ENCODE measurements around the gene MARF1. TPM values are rescaled to one million over a fixed set of nuclear protein-coding genes. Genes with fewer than 3 reads are reported as not detected.

Gene MARF1
- total and polyA plus RNA-seq, 2 of the 8 experiments (the other 6 are each of a cell fraction or from before 2014, with no cell fraction given) = 5.6 to 31.4 TPM

- H3K4ac ChIP-seq (replicated peaks; ENCODE audit: insufficient read length, low read depth, low read length) = no peak overlapping the region
- H2BK15ac ChIP-seq (ENCODE audit: low read length) = no peak overlapping the region
- H3K56ac ChIP-seq (replicated peaks; ENCODE audit: insufficient read length, low read depth, low read length) = no peak overlapping the region
- no peak overlapping the region for H4K91ac ChIP-seq (replicated peaks; ENCODE audit: insufficient read length, low read length)
- no peak overlapping the region for H2BK12ac ChIP-seq (ENCODE audit: low read depth, low read length)
- H3K79me1 ChIP-seq (ENCODE audit: low read depth, low read length) = no peaks in the 10 kb centered on the region
- FAIRE-seq (no peak), DNase-seq (ENCODE audit: low read depth in 1 of 2, low spot score in 2 of 2) (no peak)
- CTCF ChIA-PET (ENCODE audit: partially characterized antibody) = no interaction called here
- H2AFZ ChIP-seq (ENCODE audit: low read length) = no peak overlapping the region
- H2AK5ac ChIP-seq (ENCODE audit: low read depth, low read length) = no peak overlapping the region
- no peak overlapping the region for H3K9ac ChIP-seq (replicated peaks in 1 of 4; ENCODE audit: extremely low read depth in 1 of 4, low read depth in 3 of 4, low read length in 3 of 4)
- no peak overlapping the region for H3K27ac ChIP-seq (ENCODE audit: low read depth, low read length)
- H2BK20ac ChIP-seq (ENCODE audit: low read length) = no peak overlapping the region
- no peaks in the 10 kb centered on the region for H3K23me2 ChIP-seq (ENCODE audit: low read depth, low read length)
- H4K5ac ChIP-seq (ENCODE audit: insufficient read length, low read depth, low read length) = no peak overlapping the region
- no peak overlapping the region for H3K4me2 ChIP-seq (ENCODE audit: insufficient read depth in 1 of 2, low read depth in 2 of 2, low read length in 2 of 2)
- H3K14ac ChIP-seq (ENCODE audit: insufficient read length) = no peak overlapping the region
- POLR2A ChIA-PET (ENCODE audit: partially characterized antibody) = no interaction called here
- H3K27me3 ChIP-seq (replicated peaks in 1 of 4; ENCODE audit: control insufficient read depth in 3 of 4, extremely low read depth in 1 of 4, insufficient read depth in 3 of 4, low read length in 3 of 4) = no peaks in the 10 kb centered on the region
- 87% methylated on average over 14 of the region's 15 CpGs; no CpG with 5 or more reads in 1 of the 2 experiments for WGBS, 2 experiments (ENCODE audit: extremely low coverage in 1 of 2, insufficient coverage in 1 of 2, insufficient read length in 1 of 2, insufficient replicate concordance in 2 of 2, low coverage in 1 of 2, low lambda C conversion rate in 2 of 2, missing lambda C conversion rate in 1 of 2)
- peaks cover 16 to 46% (median 23%) of the 10 kb centered on the region in 4 experiments; a peak in 7 of 8 replicates for H3K36me3 ChIP-seq (ENCODE audit: control insufficient read depth in 2 of 4, insufficient read depth in 4 of 4, low read length in 3 of 4)
- no peaks in the 10 kb centered on the region for H4K20me1 ChIP-seq (replicated peaks in 1 of 2; ENCODE audit: control insufficient read depth in 1 of 2, insufficient read depth in 2 of 2, low read length in 2 of 2)
- H2BK5ac ChIP-seq (ENCODE audit: low read depth, low read length) = no peak overlapping the region
- no peak overlapping the region for H4K8ac ChIP-seq (ENCODE audit: extremely low read depth, insufficient read depth, low read length)
- no peak overlapping the region for H2BK120ac ChIP-seq (replicated peaks; ENCODE audit: low read depth, low read length)
- no peaks in the 10 kb centered on the region for H3K79me2 ChIP-seq (ENCODE audit: control insufficient read depth in 1 of 2, insufficient read depth in 2 of 2, low read length in 2 of 2)
- H3K23ac ChIP-seq (ENCODE audit: insufficient read length) = no peak overlapping the region
- no peak overlapping the region for H3K18ac ChIP-seq (ENCODE audit: extremely low read depth, low read length)
- no peak overlapping the region for H3K4me3 ChIP-seq (ENCODE audit: extremely low read depth in 1 of 4, insufficient read depth in 2 of 4, low read depth in 3 of 4, low read length in 4 of 4)
- no peaks in the 10 kb centered on the region for H3K9me3 ChIP-seq (ENCODE audit: insufficient read depth in 2 of 2, low read depth in 1 of 2, low read length in 1 of 2)
- H3K4me1 ChIP-seq (replicated peaks in 1 of 4; ENCODE audit: control insufficient read depth in 3 of 4, insufficient read depth in 4 of 4, low read length in 3 of 4) = peaks cover 0 to 3% (median 2%) of the 10 kb centered on the region in 4 experiments; a peak in 3 of 7 replicates
- TF ChIP-seq HDAC6 (IDR thresholded peaks at IDR 0.05; ENCODE audit: low read depth, low read length) = no peak
- TF ChIP-seq ATF2 (IDR thresholded peaks at IDR 0.05; ENCODE audit: low read length) = no peak
- TF ChIP-seq CHD1 (IDR thresholded peaks at IDR 0.05; ENCODE audit: low read depth, low read length) = no peak
- no peak for TF ChIP-seq TAF7 (optimal IDR thresholded peaks at IDR 0.05; ENCODE audit: borderline replicate concordance, low read depth, low read length)
- no peak for TF ChIP-seq GTF2F1 (IDR thresholded peaks at IDR 0.05; ENCODE audit: borderline replicate concordance, low read depth, low read length)
- no peak for TF ChIP-seq TEAD4 (IDR thresholded peaks at IDR 0.05; ENCODE audit: low read depth, low read length)
- no peak for TF ChIP-seq EZH2 (IDR thresholded peaks at IDR 0.05; ENCODE audit: low read depth, low read length, severe bottlenecking)
- no peak for TF ChIP-seq CTBP2 (IDR thresholded peaks at IDR 0.05; ENCODE audit: borderline replicate concordance, insufficient read depth, insufficient read length, low read length)
- TF ChIP-seq MAX (IDR thresholded peaks at IDR 0.05) = no peak
- TF ChIP-seq SIN3A (conservative IDR thresholded peaks at IDR 0.05 in 1 of 2, IDR thresholded peaks at IDR 0.05 in 1 of 2; ENCODE audit: low read depth in 1 of 2, low read length in 2 of 2) = no peak
Observed at GRCh38 chr16:15597822-15598647, 44.9 kb downstream of the MARF1 start.

All from H1 (cell line).